K562 treated with DMSO at 1 percent for 12 hours (cell line): ENCODE data around the gene KRTAP9-4. TPM values are rescaled to one million over a fixed set of nuclear protein-coding genes. Genes with fewer than 3 reads are reported as not detected.

ENCODE experiments used
- total RNA-seq: library from RNA; unstranded; fragments of 300-600 nt; gene quantifications from 2 replicates; pipeline ENCODE4 v1.2.3, GENCODE V29; 2022; ENCODE audit not compliant: insufficient read depth

KRTAP9-4 gene
- not detected in 2 replicates for total RNA-seq

GRCh38 chr17:41249637-41250240 lies at the start of gene KRTAP9-4:
Gene KRTAP9-4, plus strand, starts transcription at chr17:41249687. Its CDS starts 34 bp downstream, at chr17:41249721.

GRCh38 chr17:41226598-41227095 lies 22.8 kb upstream of the KRTAP9-4 start, which contains the start of gene KRTAP9-2:
Gene KRTAP9-2, plus strand, starts transcription at chr17:41226648. Its CDS starts 7 bp downstream, at chr17:41226655.

GRCh38 chr17:41232399-41233105 lies 16.9 kb upstream of the KRTAP9-4 start, which contains the start of gene KRTAP9-3:
Gene KRTAP9-3, plus strand, starts transcription at chr17:41232449. Its CDS starts 53 bp downstream, at chr17:41232502.

GRCh38 chr17:41237949-41238437 lies 11.5 kb upstream of the KRTAP9-4 start, which contains the start of gene KRTAP9-8:
Gene KRTAP9-8, plus strand, starts transcription at chr17:41237999. Its CDS starts 53 bp downstream, at chr17:41238052.

GRCh38 chr17:41255381-41256290 lies 6.1 kb downstream of the KRTAP9-4 start, which contains the start of gene KRTAP9-9:
Gene KRTAP9-9, plus strand, starts transcription at chr17:41255384.

GRCh38 chr17:41265078-41265477 lies 15.6 kb downstream of the KRTAP9-4 start, which contains the start of gene KRTAP9-6:
Gene KRTAP9-6, plus strand, starts transcription at chr17:41265378. Its CDS starts 0 bp downstream, at chr17:41265378.

GRCh38 chr17:41275648-41276190 lies 26.2 kb downstream of the KRTAP9-4 start, which contains the start of gene KRTAP9-7:
Gene KRTAP9-7, plus strand, starts transcription at chr17:41275698. Its CDS starts 0 bp downstream, at chr17:41275698.

Other genes with a start within 250 kb of the KRTAP9-4 start
- gene KRTAP3-2, start 249.8 kb upstream of the KRTAP9-4 start, total RNA-seq, result not detected in 2 replicates
- gene KRTAP3-1, start 240.6 kb upstream of the KRTAP9-4 start, total RNA-seq, result not detected in 2 replicates
- not detected in 2 replicates for gene KRTAP1-5, start 222.5 kb upstream of the KRTAP9-4 start, total RNA-seq
- gene KRTAP1-4, start 219.5 kb upstream of the KRTAP9-4 start, total RNA-seq, result not detected in 2 replicates
- gene KRTAP1-3, start 214.8 kb upstream of the KRTAP9-4 start, total RNA-seq, result not detected in 2 replicates
- not detected in 2 replicates for gene KRTAP1-1, start 208.2 kb upstream of the KRTAP9-4 start, total RNA-seq
- not detected in 2 replicates for gene KRTAP2-1, start 202.4 kb upstream of the KRTAP9-4 start, total RNA-seq
- gene KRTAP2-2, start 194.5 kb upstream of the KRTAP9-4 start, total RNA-seq, result not detected in 2 replicates
- gene KRTAP2-3, start 189.6 kb upstream of the KRTAP9-4 start, total RNA-seq, result not detected in 2 replicates
- gene KRTAP2-4, start 183.8 kb upstream of the KRTAP9-4 start, total RNA-seq, result not detected in 2 replicates
- gene KRTAP4-7, start 165.5 kb upstream of the KRTAP9-4 start, total RNA-seq, result not detected in 2 replicates
- not detected in 2 replicates for gene KRTAP4-8, start 151.5 kb upstream of the KRTAP9-4 start, total RNA-seq
- gene KRTAP4-16, start 147.5 kb upstream of the KRTAP9-4 start, total RNA-seq, result not detected in 2 replicates
- not detected in 2 replicates for gene KRTAP4-9, start 144.3 kb upstream of the KRTAP9-4 start, total RNA-seq
- gene KRTAP4-11, start 131.3 kb upstream of the KRTAP9-4 start, total RNA-seq, result not detected in 2 replicates
- not detected in 2 replicates for gene KRTAP4-12, start 125.5 kb upstream of the KRTAP9-4 start, total RNA-seq
- gene KRTAP4-6, start 109.1 kb upstream of the KRTAP9-4 start, total RNA-seq, result not detected in 2 replicates
- not detected in 2 replicates for gene KRTAP4-5, start 99.9 kb upstream of the KRTAP9-4 start, total RNA-seq
- not detected in 2 replicates for gene KRTAP4-4, start 88.9 kb upstream of the KRTAP9-4 start, total RNA-seq
- gene KRTAP4-3, start 81.5 kb upstream of the KRTAP9-4 start, total RNA-seq, result not detected in 2 replicates
- not detected in 2 replicates for gene KRTAP4-2, start 71.5 kb upstream of the KRTAP9-4 start, total RNA-seq
- gene KRTAP4-1, start 64.8 kb upstream of the KRTAP9-4 start, total RNA-seq, result not detected in 2 replicates
- not detected in 2 replicates for gene KRTAP9-1, start 59.8 kb upstream of the KRTAP9-4 start, total RNA-seq
- gene KRTAP9-2, start 23.0 kb upstream of the KRTAP9-4 start, total RNA-seq, result not detected in 2 replicates
- gene KRTAP9-3, start 17.2 kb upstream of the KRTAP9-4 start, total RNA-seq, result not detected in 2 replicates
- not detected in 2 replicates for gene KRTAP9-8, start 11.7 kb upstream of the KRTAP9-4 start, total RNA-seq
- gene KRTAP9-9, start 5.7 kb downstream of the KRTAP9-4 start, total RNA-seq, result not detected in 2 replicates
- not detected in 2 replicates for gene KRTAP9-6, start 15.7 kb downstream of the KRTAP9-4 start, total RNA-seq
- not detected in 2 replicates for gene KRTAP9-7, start 26.0 kb downstream of the KRTAP9-4 start, total RNA-seq
- gene KRTAP29-1, start 53.2 kb downstream of the KRTAP9-4 start, total RNA-seq, result not detected in 2 replicates
- not detected in 2 replicates for gene KRTAP16-1, start 59.6 kb downstream of the KRTAP9-4 start, total RNA-seq
- not detected in 2 replicates for gene KRTAP17-1, start 66.0 kb downstream of the KRTAP9-4 start, total RNA-seq
- not detected in 2 replicates for gene KRT33A, start 101.1 kb downstream of the KRTAP9-4 start, total RNA-seq
- not detected in 2 replicates for gene KRT33B, start 120.1 kb downstream of the KRTAP9-4 start, total RNA-seq
- gene KRT34, start 132.6 kb downstream of the KRTAP9-4 start, total RNA-seq, result not detected in 2 replicates
- gene KRT31, start 147.9 kb downstream of the KRTAP9-4 start, total RNA-seq, result not detected in 2 replicates
- not detected in 2 replicates for gene KRT37, start 174.9 kb downstream of the KRTAP9-4 start, total RNA-seq
- gene KRT38, start 191.3 kb downstream of the KRTAP9-4 start, total RNA-seq, result not detected in 2 replicates
- gene KRT32, start 217.7 kb downstream of the KRTAP9-4 start, total RNA-seq, result not detected in 2 replicates
- gene KRT35, start 231.5 kb downstream of the KRTAP9-4 start, total RNA-seq, result not detected in 2 replicates
- not detected in 2 replicates for gene KRT36, start 240.2 kb downstream of the KRTAP9-4 start, total RNA-seq